ENCODE results near the gene BRK1.
A peak's percentile ranks its signal among the peaks of the same experiment; 100 is the strongest.
"Not testable (repeated sequence)": the region's sequence is repeated elsewhere in the genome, so short reads cannot be mapped to it uniquely, and the experiment has no call there.

The BRK1 gene

GRCh38 chr3:10142707-10143560, 27.5 kb downstream of the BRK1 start:
- DNase-seq (ENCODE audit: low read depth in 2 of 2, low spot score in 1 of 2), result no peak

GRCh38 chr3:10145685-10146084, 30.2 kb downstream of the BRK1 start:
- no peak for DNase-seq (ENCODE audit: low read depth in 2 of 2, low spot score in 1 of 2)

DNA sequence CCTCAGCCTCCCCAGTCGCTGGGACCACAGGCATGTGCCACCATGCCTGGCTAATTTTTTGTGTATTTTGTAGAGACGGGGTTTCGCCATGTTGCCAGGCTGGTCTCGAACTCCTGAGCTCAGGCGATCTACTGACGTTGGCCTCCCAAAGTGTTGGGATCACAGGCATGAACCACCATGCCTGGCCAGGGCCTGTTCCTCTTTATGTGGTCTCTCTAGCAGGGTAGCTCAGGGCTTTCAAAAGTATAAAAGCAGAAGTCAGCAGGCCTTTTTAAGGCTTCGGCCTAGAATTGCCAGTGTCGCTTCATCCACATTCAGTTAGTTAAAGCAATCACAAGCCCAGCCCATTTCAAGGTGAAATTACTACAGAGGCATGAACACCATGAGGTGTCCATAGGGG, 33.8 kb downstream of the BRK1 start:
- DNase-seq (ENCODE audit: low read depth in 2 of 2, low spot score in 1 of 2), result no peak

DNA sequence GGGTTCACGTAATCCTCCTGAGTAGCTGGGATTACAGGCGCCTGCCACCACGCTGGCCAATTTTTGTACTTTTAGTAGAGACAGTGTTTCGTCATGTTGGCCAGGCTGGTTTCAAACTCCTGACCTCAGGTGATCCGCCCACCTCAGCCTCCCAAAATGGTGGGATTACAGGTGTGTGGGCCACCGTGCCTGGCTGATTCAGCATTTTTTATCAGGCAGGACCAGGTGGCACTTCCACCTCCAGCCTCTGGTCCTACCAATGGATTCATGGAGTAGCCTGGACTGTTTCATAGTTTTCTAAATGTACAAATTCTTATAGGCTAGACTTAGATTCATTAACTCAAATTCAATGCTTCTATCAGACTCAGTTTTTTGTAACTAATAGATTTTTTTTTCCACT, 35.5 kb downstream of the BRK1 start:
- no peak for DNase-seq (ENCODE audit: low read depth in 2 of 2, low spot score in 1 of 2)

- DNase-seq (ENCODE audit: low read depth in 2 of 2, low spot score in 1 of 2), result no peak
These were observed 39.1 kb downstream of the BRK1 start for GRCh38 chr3:10154335-10155122.

- DNase-seq (ENCODE audit: low read depth in 2 of 2, low spot score in 1 of 2), result no peak
These were observed 39.6 kb downstream of the BRK1 start for GRCh38 chr3:10155123-10155472.

GRCh38 chr3:10155658-10156057, 40.2 kb downstream of the BRK1 start:
- DNase-seq (ENCODE audit: low read depth in 2 of 2, low spot score in 1 of 2), result no peak

- DNase-seq (ENCODE audit: low read depth in 2 of 2, low spot score in 1 of 2), result no peak
These were observed 41.6 kb downstream of the BRK1 start for GRCh38 chr3:10157031-10157430.

- not testable (repeated sequence) for DNase-seq (ENCODE audit: low read depth in 2 of 2, low spot score in 1 of 2)
These were observed 43.1 kb downstream of the BRK1 start for GRCh38 chr3:10158555-10158954.

DNA sequence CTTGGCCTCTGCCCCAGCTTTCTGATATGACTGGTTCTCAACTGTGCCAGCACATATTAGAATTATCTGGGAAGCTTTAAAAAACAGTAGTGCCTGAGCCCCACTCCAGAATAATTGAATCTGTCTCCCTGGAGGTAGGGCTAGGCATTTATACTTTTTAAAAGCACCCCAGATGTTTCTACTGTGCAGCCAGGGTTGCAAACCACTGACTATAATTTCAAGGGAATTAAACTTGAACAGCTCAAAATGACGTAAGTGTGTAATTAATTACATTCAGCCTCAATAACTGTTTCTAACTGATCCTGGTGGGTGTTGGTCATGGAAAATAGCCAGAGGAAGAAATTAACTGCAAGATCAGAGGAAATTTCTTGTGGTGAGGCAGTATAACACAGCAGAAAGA, 44.9 kb downstream of the BRK1 start:
- no peak for DNase-seq (ENCODE audit: low read depth in 2 of 2, low spot score in 1 of 2)

- DNase-seq (ENCODE audit: low read depth in 2 of 2, low spot score in 1 of 2), result no peak
These were observed 45.5 kb downstream of the BRK1 start for GRCh38 chr3:10160925-10161324.

- no peak for DNase-seq (ENCODE audit: low read depth in 2 of 2, low spot score in 1 of 2)
These were observed 46.7 kb downstream of the BRK1 start for GRCh38 chr3:10162185-10162584.

GRCh38 chr3:10164201-10164545, 48.7 kb downstream of the BRK1 start:
- not testable (repeated sequence) for DNase-seq (ENCODE audit: low read depth in 2 of 2, low spot score in 1 of 2)

DNA sequence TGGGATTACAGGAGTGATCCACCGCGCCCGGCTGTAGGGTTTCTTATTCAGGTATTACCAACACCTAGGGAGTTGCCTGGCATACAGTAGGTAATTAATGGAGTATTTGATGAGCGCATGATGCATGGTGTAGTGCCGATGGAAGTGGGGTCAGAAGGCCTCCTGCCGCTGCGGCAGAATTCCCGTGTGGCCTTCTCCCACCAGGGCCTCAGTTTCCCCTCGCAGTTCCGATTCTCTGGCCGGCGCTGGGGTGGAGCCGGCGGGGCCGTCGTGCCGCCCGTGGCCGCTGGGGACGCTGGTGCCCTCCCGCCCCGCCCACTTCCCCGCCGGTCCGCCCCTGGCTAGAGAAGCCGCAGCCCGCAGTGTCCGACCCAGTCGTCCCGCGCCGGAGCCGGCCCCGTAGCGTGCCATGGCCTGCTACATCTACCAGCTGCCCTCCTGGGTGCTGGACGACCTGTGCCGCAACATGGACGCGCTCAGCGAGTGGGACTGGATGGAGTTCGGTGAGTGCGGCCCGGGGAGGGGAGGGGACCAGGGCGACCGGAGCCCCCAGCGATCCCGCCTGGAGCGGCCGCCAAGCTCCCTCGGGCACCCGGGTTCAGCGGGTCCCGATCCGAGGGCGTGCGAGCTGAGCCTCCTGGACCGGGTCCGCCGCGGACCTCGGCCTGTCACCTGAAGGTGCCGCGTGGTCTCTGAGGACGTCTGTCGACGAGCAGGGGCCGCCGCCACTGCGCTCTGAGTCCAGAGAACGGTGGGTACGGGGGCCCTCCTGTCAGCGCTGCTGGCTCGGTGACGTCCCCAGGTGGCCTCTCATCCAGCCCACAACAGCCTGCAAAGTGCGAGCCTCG, 49.3 kb downstream of the BRK1 start, which contains the start of gene IRAK2:
IRAK2 (plus strand) TSS at position 374 of the 848 bp plus-strand sequence; CDS start at position 410, 36 bp downstream.
- DNase-seq (ENCODE audit: low read depth in 2 of 2, low spot score in 1 of 2), result peak in 1 of 2 donors; percentile 29

GRCh38 chr3:10166213-10166604, 50.7 kb downstream of the BRK1 start:
- no peak for DNase-seq (ENCODE audit: low read depth in 2 of 2, low spot score in 1 of 2)

DNA sequence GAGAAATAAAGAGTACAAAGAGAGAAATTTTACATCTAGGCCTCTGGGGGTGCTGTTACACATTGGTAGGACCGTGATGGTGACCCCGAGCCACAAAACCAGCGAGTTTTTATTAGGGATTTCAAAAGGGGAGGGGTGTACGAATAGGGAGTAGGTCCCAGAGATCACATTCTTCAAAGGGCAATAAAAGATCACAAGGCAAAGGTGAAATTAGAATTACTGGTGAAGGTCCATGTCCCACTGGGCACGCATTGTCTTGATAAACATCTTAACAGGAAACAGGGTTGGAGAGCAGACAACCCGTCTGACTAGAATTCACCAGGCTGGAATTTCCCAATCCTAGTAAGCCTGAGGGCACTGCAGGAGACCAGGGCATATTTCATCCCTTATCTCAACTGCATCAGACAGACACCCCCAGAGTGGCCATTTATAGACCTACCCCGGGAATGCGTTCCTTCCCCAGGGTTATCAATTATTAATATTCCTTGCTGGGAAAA, 53.6 kb downstream of the BRK1 start:
- DNase-seq (ENCODE audit: low read depth in 2 of 2, low spot score in 1 of 2), result no peak

DNA sequence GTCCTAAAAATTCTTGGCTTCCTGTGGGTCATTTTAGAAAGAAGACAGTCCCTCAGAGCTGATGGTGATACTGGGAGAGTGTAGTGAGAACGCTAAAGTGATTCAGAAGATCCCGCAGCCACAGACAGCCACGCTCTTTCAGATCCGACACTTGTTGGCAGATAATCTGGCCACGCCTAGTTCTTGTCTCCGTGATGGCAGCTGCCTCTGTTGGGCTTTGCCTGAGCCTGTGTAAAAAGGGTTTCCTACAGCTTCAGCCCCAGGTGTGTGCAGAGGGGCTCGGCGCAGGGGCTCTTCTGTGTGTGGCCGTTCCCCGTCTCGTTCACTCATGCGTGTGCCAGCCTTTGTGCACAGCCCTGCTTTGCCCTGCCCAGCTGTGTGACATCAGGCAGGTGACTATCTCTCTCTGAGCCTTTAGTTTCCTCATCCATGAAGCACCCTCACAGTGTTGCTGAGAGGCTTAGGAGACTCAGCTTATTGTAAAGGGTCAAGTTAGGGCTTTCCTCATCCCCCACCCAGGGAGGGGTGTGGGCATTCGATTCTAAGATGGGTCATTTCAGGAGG, 55.5 kb downstream of the BRK1 start:
- DNase-seq (ENCODE audit: low read depth in 2 of 2, low spot score in 1 of 2), result no peak

DNA sequence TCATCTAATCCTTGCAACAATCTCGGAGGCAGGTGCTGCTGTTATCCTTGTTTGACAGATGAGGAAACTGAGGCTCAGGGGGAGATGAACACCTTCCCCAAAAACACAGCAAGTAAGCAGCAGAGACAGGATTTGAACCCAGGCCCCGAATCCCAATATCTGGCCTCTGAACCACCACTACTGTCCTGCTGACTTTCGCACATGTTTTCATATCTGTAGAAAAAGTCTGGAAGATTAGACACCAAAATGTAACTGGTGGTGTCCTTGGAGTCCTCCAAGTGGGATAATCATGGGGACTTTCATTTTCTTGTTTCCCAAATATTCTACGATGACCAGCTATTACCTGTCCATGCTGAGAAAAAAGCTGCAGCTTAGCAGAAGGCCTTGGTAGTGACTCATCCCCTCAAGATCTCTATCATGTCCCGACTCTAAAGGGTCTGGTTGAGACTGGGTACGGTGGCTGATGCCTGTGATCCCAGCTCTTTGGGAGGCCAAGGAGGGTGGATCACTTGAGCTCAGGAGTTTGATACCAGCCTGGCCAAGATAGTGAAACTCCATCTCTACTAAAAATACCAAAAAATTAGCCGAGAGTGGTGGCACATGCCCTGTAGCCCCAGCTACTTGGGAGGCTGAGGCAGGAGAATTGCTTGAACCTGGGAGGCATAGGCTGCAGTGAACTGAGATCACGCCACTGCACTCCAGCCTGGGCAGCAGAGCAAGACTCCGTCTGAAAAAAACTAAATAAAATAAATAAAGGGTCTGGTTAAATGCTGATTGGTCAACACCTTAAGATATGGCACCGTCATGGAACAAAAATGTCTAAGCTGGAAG, 57.8 kb downstream of the BRK1 start:
- DNase-seq (ENCODE audit: low read depth in 2 of 2, low spot score in 1 of 2), result no peak

DNA sequence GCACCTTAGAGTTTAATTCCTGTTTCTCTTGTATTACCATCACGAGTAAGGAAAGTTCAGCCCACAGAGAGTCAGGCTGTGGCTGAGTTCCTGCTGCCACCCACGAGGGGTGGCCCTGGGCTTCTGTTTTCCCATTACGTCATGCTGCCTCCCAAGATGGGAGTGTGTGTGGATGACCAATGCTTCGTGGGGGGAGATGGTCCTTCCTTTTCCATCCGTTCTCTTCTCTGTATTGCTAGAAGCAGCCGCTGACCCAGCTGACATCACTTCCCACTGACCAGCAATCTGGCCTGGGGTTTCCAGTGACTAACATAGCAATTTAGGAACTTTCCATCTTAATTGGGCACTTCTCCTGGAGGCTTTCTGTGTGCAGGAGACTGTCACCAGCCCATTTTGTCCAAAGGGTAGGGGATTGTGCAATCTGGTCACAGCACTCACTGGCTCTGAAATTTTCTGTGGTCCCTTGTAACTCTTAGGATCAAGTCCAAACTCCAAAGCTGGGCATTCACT, 58.5 kb downstream of the BRK1 start:
- no peak for DNase-seq (ENCODE audit: low read depth in 2 of 2, low spot score in 1 of 2)

- DNase-seq (ENCODE audit: low read depth in 2 of 2, low spot score in 1 of 2), result not testable (repeated sequence)
These were observed 59.9 kb downstream of the BRK1 start for GRCh38 chr3:10175334-10175733.

Measured in stimulated activated CD8-positive, alpha-beta memory T cell treated with anti-CD3 and anti-CD28 coated beads, Interleukin-4, amount 100 ng/mL, for 4 hours (primary cell).